SU-DHL-6 (cell line): ENCODE measurements around the gene CD1E.

Source experiments
- EZH2phosphoT487 ChIP-seq: fragments of 200-600 bp; sonication (generic), shearing (Covaris generic); conservative IDR thresholded peaks from 2 replicates; pipeline ENCODE4 v1.6.1; 2018; ENCODE audit warnings: mild to moderate bottlenecking, antibody characterized with exemption, low read length, moderate library complexity, mixed read lengths
- TF ChIP-seq, protein P1 (sequence below): fragments of 200-600 bp; sonication (generic); IDR thresholded peaks from one replicate; pipeline ENCODE4 v1.5.1; 2017; ENCODE audit warnings: antibody characterized with exemption, mild to moderate bottlenecking, low read length, moderate library complexity; ENCODE audit not compliant: insufficient read depth, poor library complexity, severe bottlenecking

GRCh38 chr1:158333405-158334155 is 20.1 kb upstream of the CD1E start:
- TF ChIP-seq, protein P1, sequence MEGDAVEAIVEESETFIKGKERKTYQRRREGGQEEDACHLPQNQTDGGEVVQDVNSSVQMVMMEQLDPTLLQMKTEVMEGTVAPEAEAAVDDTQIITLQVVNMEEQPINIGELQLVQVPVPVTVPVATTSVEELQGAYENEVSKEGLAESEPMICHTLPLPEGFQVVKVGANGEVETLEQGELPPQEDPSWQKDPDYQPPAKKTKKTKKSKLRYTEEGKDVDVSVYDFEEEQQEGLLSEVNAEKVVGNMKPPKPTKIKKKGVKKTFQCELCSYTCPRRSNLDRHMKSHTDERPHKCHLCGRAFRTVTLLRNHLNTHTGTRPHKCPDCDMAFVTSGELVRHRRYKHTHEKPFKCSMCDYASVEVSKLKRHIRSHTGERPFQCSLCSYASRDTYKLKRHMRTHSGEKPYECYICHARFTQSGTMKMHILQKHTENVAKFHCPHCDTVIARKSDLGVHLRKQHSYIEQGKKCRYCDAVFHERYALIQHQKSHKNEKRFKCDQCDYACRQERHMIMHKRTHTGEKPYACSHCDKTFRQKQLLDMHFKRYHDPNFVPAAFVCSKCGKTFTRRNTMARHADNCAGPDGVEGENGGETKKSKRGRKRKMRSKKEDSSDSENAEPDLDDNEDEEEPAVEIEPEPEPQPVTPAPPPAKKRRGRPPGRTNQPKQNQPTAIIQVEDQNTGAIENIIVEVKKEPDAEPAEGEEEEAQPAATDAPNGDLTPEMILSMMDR, result no peak
- TF ChIP-seq EZH2phosphoT487, result no peak
